HepG2 (cell line): Measurements from ENCODE around the gene DOCK4. TPM values are rescaled to one million over a fixed set of nuclear protein-coding genes. Genes with fewer than 3 reads are reported as not detected.

ENCODE experiments used
- ATAC-seq: fragments of 200-7000 bp; cut with Tn5 transposase; 3 replicates; pipeline ENCODE4 v1.9.1; 2020; ENCODE audit warnings: mild to moderate bottlenecking, moderate library complexity
- BruUV-seq: library from RNA; stranded (reverse); fragments of 400-500 nt; replicated peaks from 2 replicates; lab custom pipeline; 2021; lab: Mats Ljungman, UMichigan
- CTCF ChIA-PET: fragments of 300-600 bp; formaldehyde crosslinking; extraction: SDS; loops from one replicate; lab custom pipeline; 2021; ENCODE audit warnings: low total read pairs, inconsistent platforms, low intra/inter-chr PET ratio; lab: Yijun Ruan, JAX
- POLR2A ChIA-PET: fragments of 350-600 bp; sonication (Branson Sonifier 250); formaldehyde crosslinking; loops from one replicate; lab custom pipeline; 2020; ENCODE audit warnings: antibody characterized with exemption, inconsistent platforms; lab: Yijun Ruan, JAX
- DNase-seq: peaks from one replicate; pipeline ENCODE4 v3.0.0-alpha.2; 2015; ENCODE audit warnings: low spot score
- FAIRE-seq: peaks from 3 replicates; lab custom pipeline; 2011; peaks lifted over from hg19 to GRCh38; lab: Jason Lieb, UNC
- H2AFZ ChIP-seq: one replicate; pipeline ENCODE4 v1.6.1; 2011; ENCODE audit warnings: low read length, inconsistent platforms
- H3K27ac ChIP-seq: fragments of 300-600 bp; 3 replicates; pipeline ENCODE4 v1.8.0; 2011; ENCODE audit warnings: mixed run types, mild to moderate bottlenecking, mixed read lengths, low read length, inconsistent platforms; ENCODE audit not compliant: insufficient read depth; ENCODE audit errors: extremely low read length
- H3K27me3 ChIP-seq, 2 experiments: fragments of 200-600 bp in 1 of 2; 2 replicates in 1 of 2; 3 replicates in 1 of 2; pipeline versions ENCODE4 v1.6.0 to v1.8.0; 2011; ENCODE audit warnings: low read length in 2 of 2, mild to moderate bottlenecking in 2 of 2, moderate library complexity in 2 of 2, inconsistent platforms in 1 of 2; ENCODE audit not compliant: insufficient read depth in 2 of 2, control insufficient read depth in 1 of 2
- H3K36me3 ChIP-seq, 2 experiments: fragments of 200-600 bp in 1 of 2; replicated peaks in 1 of 2; 2 replicates in 1 of 2; 3 replicates in 1 of 2; pipeline versions ENCODE4 v1.5.1 to v1.8.0; 2011; ENCODE audit warnings: low read length in 2 of 2, inconsistent platforms in 1 of 2; ENCODE audit not compliant: insufficient read depth in 2 of 2, control insufficient read depth in 1 of 2
- H3K4me1 ChIP-seq: 2 replicates; pipeline ENCODE4 v1.5.1; 2012; ENCODE audit warnings: low read length, inconsistent platforms; ENCODE audit not compliant: insufficient read depth
- H3K4me2 ChIP-seq: 2 replicates; pipeline ENCODE4 v1.6.0; 2011; ENCODE audit warnings: low read depth, low read length, inconsistent platforms
- H3K4me3 ChIP-seq, 3 experiments: fragments of 200-600 bp in 1 of 3; sonication (generic), shearing (Covaris generic) in 1 of 3; replicated peaks in 1 of 3; 2 replicates each; pipeline ENCODE4 v1.5.1; 2011 to 2016; ENCODE audit warnings: low read length in 3 of 3, inconsistent platforms in 2 of 3, low read depth in 2 of 3, mild to moderate bottlenecking in 2 of 3, control low read depth in 1 of 3, mixed read lengths in 1 of 3; ENCODE audit not compliant: insufficient read depth in 1 of 3
- H3K79me2 ChIP-seq: one replicate; pipeline ENCODE4 v1.6.1; 2011; ENCODE audit warnings: low read length, inconsistent platforms; ENCODE audit not compliant: insufficient read depth
- H3K9ac ChIP-seq: 2 replicates; pipeline ENCODE4 v1.6.0; 2011; ENCODE audit warnings: mild to moderate bottlenecking, low read depth, low read length, inconsistent platforms; ENCODE audit not compliant: insufficient read depth
- H3K9me3 ChIP-seq: 2 replicates; pipeline ENCODE4 v1.5.1; 2012; ENCODE audit warnings: mild to moderate bottlenecking, low read length
- H4K20me1 ChIP-seq: 2 replicates; pipeline ENCODE4 v1.6.0; 2011; ENCODE audit warnings: inconsistent platforms, mild to moderate bottlenecking, low read length, moderate library complexity; ENCODE audit not compliant: insufficient read depth
- ARNT ChIP-seq: fragments of 450-650 bp; IDR thresholded peaks from 2 replicates; pipeline ENCODE4 v1.6.1; 2017
- FIP1L1 ChIP-seq: fragments of 200-400 bp; formaldehyde crosslinking; IDR thresholded peaks from 2 replicates; pipeline ENCODE4 v1.6.1; 2018; ENCODE audit warnings: low read depth, mild to moderate bottlenecking, low read length, moderate library complexity, borderline replicate concordance; ENCODE audit not compliant: insufficient read depth
- FOXK2 ChIP-seq: fragments of 450-650 bp; IDR thresholded peaks from 2 replicates; pipeline ENCODE4 v1.6.1; 2016
- GATAD2A ChIP-seq: IDR thresholded peaks from 2 replicates; pipeline ENCODE4 v1.6.1; 2016
- POLR2AphosphoS5 ChIP-seq: IDR thresholded peaks from 2 replicates; pipeline ENCODE4 v1.6.1; 2012; ENCODE audit warnings: low read depth, low read length
- SPEN ChIP-seq: sonication (generic); formaldehyde crosslinking; IDR thresholded peaks from 2 replicates; pipeline ENCODE4 v1.5.1; 2020; ENCODE audit warnings: low read depth, mild to moderate bottlenecking, missing genetic modification reagents
- SRSF9 ChIP-seq: fragments of 200-400 bp; formaldehyde crosslinking; IDR thresholded peaks from 2 replicates; pipeline ENCODE4 v1.6.1; 2018; ENCODE audit warnings: borderline replicate concordance, mild to moderate bottlenecking, low read depth, low read length; ENCODE audit not compliant: insufficient read depth, poor library complexity, severe bottlenecking
- TARDBP ChIP-seq: sonication (generic); formaldehyde crosslinking; IDR thresholded peaks from 2 replicates; pipeline ENCODE4 v1.8.0; 2022; ENCODE audit warnings: mild to moderate bottlenecking, missing genetic modification reagents
- ZBTB20 ChIP-seq: sonication (generic); formaldehyde crosslinking; IDR thresholded peaks from 2 replicates; pipeline ENCODE4 v1.8.1; 2023; ENCODE audit warnings: missing genetic modification reagents, low read depth, mild to moderate bottlenecking, borderline replicate concordance
- ZNF160 ChIP-seq: sonication (generic); formaldehyde crosslinking; IDR thresholded peaks from 2 replicates; pipeline ENCODE4 v1.8.0; 2022; ENCODE audit warnings: mild to moderate bottlenecking, inconsistent platforms, missing genetic modification reagents
- ZNF670 ChIP-seq: sonication (generic); formaldehyde crosslinking; IDR thresholded peaks from 2 replicates; pipeline ENCODE4 v1.8.0; 2022; ENCODE audit warnings: mild to moderate bottlenecking, missing genetic modification reagents, borderline replicate concordance
- ZSCAN12 ChIP-seq: sonication (generic); formaldehyde crosslinking; IDR thresholded peaks from 2 replicates; pipeline ENCODE4 v1.9.0; 2021; ENCODE audit warnings: mild to moderate bottlenecking, missing genetic modification reagents
- WGBS: methylation state at CpG from one replicate; pipeline ENCODE4 v1.1.6; 2017; ENCODE audit warnings: low lambda C conversion rate; 5-methylcytosine and 5-hydroxymethylcytosine counted together
- in situ Hi-C: cut with HindIII; loops from 2 replicates; pipeline ENCODE4 v1.10.0; 2017; ENCODE audit warnings: low pct_unique_long_range_greater_than_20kb; ENCODE audit not compliant: extremely low pct_ligation_motif_present
- intact Hi-C: fragments of 100-400 bp; cut with micrococcal nuclease; formaldehyde crosslinking; loops from one replicate; pipeline ENCODE4 v1.10.0; 2022; ENCODE audit not compliant: unreplicated experiment
- polyA plus RNA-seq, 8 experiments: library from polyadenylated mRNA; depleted of rRNA in 3 of 8; stranded (reverse) in 7 of 8; unstranded in 1 of 8; fragments of >200 nt; fragmentation: Illumina TruSeq in 4 of 8; extraction: Trizol in 4 of 8; gene quantifications; 2 replicates each; pipeline versions ENCODE4 v1.2.1 to v1.2.3, GENCODE V29; 2011 to 2016; ENCODE audit warnings: low read depth in 4 of 8, missing spikeins in 1 of 8, mixed read lengths in 1 of 8; ENCODE audit not compliant: insufficient read depth in 1 of 8
- total RNA-seq, 5 experiments: library from RNA; depleted of rRNA; stranded (reverse); fragments of >200 nt; fragmentation: Illumina TruSeq; extraction: Trizol; gene quantifications; 2 replicates each; pipeline ENCODE4 v1.2.3, GENCODE V29; 2016; ENCODE audit warnings: low read depth in 1 of 5
- TF ChIP-seq, protein P1 (sequence below): sonication (generic); formaldehyde crosslinking; IDR thresholded peaks from 2 replicates; pipeline ENCODE4 v1.5.1; 2020; ENCODE audit warnings: missing genetic modification reagents, mild to moderate bottlenecking, borderline replicate concordance
- TF ChIP-seq, protein P2 (sequence below): sonication (generic); formaldehyde crosslinking; IDR thresholded peaks from 2 replicates; pipeline ENCODE4 v1.8.0; 2022; ENCODE audit warnings: missing genetic modification reagents, mild to moderate bottlenecking, borderline replicate concordance
- TF ChIP-seq, protein P3 (sequence below): sonication (generic); formaldehyde crosslinking; IDR thresholded peaks from 2 replicates; pipeline ENCODE4 v1.9.0; 2021; ENCODE audit warnings: missing genetic modification reagents, mild to moderate bottlenecking, borderline replicate concordance
- TF ChIP-seq, protein P4 (sequence below): sonication (generic); formaldehyde crosslinking; IDR thresholded peaks from 2 replicates; pipeline ENCODE4 v1.4.0; 2020; ENCODE audit warnings: mild to moderate bottlenecking, missing genetic modification reagents

DOCK4 gene
- total and polyA plus RNA-seq, 2 of the 13 experiments (the other 11 are each of a cell fraction or from before 2014, with no cell fraction given): 13.5 to 17.4 TPM

DNA sequence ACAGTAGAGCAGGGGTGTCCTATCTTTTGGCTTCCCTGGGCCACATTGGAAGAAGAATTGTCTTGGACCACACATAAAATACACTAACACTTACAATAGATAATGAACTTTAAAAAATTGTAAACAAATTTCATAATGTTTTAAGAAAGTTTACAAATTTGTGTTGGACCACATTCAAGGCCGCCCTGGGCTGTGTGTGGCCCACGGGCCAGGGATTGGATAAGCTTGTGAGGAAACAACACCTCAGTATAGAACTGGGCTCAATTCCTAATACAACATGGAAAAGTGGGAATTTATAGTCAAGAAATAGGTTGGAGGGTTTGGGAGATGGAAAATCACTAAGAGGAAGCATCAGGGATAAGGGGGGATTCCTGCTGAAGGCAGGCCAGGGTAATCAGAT is 18.0 kb upstream of the DOCK4 start:
- H3K27me3 ChIP-seq: no peaks in the 10 kb centered on the region
- no peaks in the 10 kb centered on the region; the same call in 1 of the 2 replicates for H4K20me1 ChIP-seq
- no peak overlapping the region for H2AFZ ChIP-seq
- H3K27ac ChIP-seq: no peak overlapping the region
- ChIA-PET CTCF (no interaction called here), POLR2A (interaction anchor here (1.0 kb wide), 1 partner anchor 18 kb away, joined by 3 read pairs; the partner anchor contains the start of genes DOCK4 and ZNF277)
- H3K9ac ChIP-seq: no peak overlapping the region
- ATAC-seq: no peak
- in situ Hi-C loops (no loop called here), intact Hi-C loops (no loop called here)
- H3K4me3 ChIP-seq: no peak overlapping the region
- H3K4me1 ChIP-seq: peaks cover 31% of the 10 kb centered on the region
- BruUV-seq: no TSS peak
- TF ChIP-seq, protein P1, sequence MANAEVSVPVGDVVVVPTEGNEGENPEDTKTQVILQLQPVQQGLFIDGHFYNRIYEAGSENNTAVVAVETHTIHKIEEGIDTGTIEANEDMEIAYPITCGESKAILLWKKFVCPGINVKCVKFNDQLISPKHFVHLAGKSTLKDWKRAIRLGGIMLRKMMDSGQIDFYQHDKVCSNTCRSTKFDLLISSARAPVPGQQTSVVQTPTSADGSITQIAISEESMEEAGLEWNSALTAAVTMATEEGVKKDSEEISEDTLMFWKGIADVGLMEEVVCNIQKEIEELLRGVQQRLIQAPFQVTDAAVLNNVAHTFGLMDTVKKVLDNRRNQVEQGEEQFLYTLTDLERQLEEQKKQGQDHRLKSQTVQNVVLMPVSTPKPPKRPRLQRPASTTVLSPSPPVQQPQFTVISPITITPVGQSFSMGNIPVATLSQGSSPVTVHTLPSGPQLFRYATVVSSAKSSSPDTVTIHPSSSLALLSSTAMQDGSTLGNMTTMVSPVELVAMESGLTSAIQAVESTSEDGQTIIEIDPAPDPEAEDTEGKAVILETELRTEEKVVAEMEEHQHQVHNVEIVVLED (CRISPR knock-in tag): no peak
- TF ChIP-seq ZBTB20 (no peak), SPEN (no peak), FOXK2 (no peak), ZSCAN12 (CRISPR knock-in tag) (no peak), ZNF670 (no peak), GATAD2A (CRISPR knock-in tag) (no peak), ARNT (no peak), TARDBP (CRISPR knock-in tag) (no peak), POLR2AphosphoS5 (no peak), SRSF9 (no peak), ZNF160 (no peak), FIP1L1 (no peak)
- TF ChIP-seq, protein P2, sequence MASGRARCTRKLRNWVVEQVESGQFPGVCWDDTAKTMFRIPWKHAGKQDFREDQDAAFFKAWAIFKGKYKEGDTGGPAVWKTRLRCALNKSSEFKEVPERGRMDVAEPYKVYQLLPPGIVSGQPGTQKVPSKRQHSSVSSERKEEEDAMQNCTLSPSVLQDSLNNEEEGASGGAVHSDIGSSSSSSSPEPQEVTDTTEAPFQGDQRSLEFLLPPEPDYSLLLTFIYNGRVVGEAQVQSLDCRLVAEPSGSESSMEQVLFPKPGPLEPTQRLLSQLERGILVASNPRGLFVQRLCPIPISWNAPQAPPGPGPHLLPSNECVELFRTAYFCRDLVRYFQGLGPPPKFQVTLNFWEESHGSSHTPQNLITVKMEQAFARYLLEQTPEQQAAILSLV: no peak
- TF ChIP-seq, protein P3, sequence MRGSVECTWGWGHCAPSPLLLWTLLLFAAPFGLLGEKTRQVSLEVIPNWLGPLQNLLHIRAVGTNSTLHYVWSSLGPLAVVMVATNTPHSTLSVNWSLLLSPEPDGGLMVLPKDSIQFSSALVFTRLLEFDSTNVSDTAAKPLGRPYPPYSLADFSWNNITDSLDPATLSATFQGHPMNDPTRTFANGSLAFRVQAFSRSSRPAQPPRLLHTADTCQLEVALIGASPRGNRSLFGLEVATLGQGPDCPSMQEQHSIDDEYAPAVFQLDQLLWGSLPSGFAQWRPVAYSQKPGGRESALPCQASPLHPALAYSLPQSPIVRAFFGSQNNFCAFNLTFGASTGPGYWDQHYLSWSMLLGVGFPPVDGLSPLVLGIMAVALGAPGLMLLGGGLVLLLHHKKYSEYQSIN (CRISPR knock-in tag): no peak
- TF ChIP-seq, protein P4, sequence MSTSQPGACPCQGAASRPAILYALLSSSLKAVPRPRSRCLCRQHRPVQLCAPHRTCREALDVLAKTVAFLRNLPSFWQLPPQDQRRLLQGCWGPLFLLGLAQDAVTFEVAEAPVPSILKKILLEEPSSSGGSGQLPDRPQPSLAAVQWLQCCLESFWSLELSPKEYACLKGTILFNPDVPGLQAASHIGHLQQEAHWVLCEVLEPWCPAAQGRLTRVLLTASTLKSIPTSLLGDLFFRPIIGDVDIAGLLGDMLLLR (CRISPR knock-in tag): no peak
- H3K4me2 ChIP-seq: peak overlapping the region; percentile 10; the same call in 1 of the 2 replicates
- FAIRE-seq: no peak
- DNase-seq: no peak
- peaks cover 61% of the 10 kb centered on the region for H3K79me2 ChIP-seq
- no peaks in the 10 kb centered on the region; a peak in 1 of 5 replicates for H3K36me3 ChIP-seq
- WGBS: 79% methylated on average over 2 of the region's 2 CpGs
- H3K9me3 ChIP-seq: no peaks in the 10 kb centered on the region
